ENCODE data around the gene SLC46A2. TPM values are rescaled to one million over a fixed set of nuclear protein-coding genes. Genes with fewer than 3 reads are reported as not detected.
A peak's percentile ranks its signal among the peaks of the same experiment; 100 is the strongest.

The SLC46A2 gene
- total and polyA plus RNA-seq, 2 experiments from 2014 or later = 0.11 TPM; not detected in 1

DNA sequence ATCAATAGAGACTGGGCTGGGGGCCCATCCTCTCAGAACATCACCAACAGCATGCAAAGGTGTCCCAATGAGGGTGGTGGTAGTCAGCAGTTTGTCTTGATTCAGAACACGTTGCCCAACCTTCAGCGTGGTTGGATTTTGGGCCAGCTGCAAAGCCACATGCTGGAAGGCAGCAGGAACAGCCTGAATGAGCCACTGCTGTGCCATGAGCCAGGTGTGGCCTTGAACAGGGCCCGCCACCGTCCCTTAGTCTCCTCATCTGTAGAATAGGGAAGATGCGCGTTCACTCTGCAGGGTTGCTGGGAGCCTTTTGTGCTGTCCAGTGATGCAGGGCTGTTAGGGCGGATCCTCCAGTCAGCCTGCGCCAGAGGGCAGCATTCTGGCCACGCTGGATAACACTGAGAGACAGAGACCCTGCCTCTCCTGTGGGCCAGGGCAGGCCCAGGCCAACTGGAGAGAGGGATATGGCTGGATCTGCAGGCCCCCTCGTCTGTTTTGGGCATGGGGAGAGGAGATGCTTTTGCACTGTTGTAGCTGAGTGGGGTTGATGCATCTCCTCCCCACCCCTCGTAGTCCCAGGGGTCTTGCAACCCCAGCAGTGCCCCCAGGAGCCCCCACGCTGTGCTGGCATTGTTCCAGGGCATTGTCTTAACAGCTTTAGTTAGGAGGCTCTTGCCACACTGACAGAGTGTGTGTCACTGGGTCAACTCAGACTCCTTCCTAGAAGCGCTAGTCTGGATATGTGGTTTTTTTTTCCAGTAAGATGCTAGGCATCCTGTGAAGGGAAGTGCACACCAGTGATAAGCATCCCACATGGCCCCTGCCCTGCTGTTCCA, 42.1 kb downstream of the SLC46A2 start:
- Histone ChIP-seq H3K4me3 (no peak overlapping the region), H3K4me1 (ENCODE audit: insufficient read depth) (peaks cover 35% of the 10 kb centered on the region), H3K27me3 (ENCODE audit: insufficient read depth) (no peaks in the 10 kb centered on the region), H3K79me2 (replicated peaks; ENCODE audit: insufficient read depth) (no peaks in the 10 kb centered on the region), H3K4me2 (no peak overlapping the region; the same call in 1 of the 2 replicates), H2AFZ (no peak overlapping the region), H3K27ac (ENCODE audit: low read depth) (no peak overlapping the region), H3K36me3 (ENCODE audit: insufficient read depth) (no peaks in the 10 kb centered on the region), H4K20me1 (replicated peaks; ENCODE audit: insufficient read depth) (no peaks in the 10 kb centered on the region; the same call in 1 of the 2 replicates), H3F3A (replicated peaks; ENCODE audit: low read depth) (0 out of 2 replicates have a peak, but pooled peaks cover 4% of the 10 kb centered on the region), H3K9me2 (ENCODE audit: insufficient read depth) (no peaks in the 10 kb centered on the region)
- no peak for TF ChIP-seq CREB1 (CRISPR knock-in tag; IDR thresholded peaks at IDR 0.05; ENCODE audit: low read depth)
- TF ChIP-seq, protein P1, sequence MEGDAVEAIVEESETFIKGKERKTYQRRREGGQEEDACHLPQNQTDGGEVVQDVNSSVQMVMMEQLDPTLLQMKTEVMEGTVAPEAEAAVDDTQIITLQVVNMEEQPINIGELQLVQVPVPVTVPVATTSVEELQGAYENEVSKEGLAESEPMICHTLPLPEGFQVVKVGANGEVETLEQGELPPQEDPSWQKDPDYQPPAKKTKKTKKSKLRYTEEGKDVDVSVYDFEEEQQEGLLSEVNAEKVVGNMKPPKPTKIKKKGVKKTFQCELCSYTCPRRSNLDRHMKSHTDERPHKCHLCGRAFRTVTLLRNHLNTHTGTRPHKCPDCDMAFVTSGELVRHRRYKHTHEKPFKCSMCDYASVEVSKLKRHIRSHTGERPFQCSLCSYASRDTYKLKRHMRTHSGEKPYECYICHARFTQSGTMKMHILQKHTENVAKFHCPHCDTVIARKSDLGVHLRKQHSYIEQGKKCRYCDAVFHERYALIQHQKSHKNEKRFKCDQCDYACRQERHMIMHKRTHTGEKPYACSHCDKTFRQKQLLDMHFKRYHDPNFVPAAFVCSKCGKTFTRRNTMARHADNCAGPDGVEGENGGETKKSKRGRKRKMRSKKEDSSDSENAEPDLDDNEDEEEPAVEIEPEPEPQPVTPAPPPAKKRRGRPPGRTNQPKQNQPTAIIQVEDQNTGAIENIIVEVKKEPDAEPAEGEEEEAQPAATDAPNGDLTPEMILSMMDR (conservative IDR thresholded peaks at IDR 0.05; ENCODE audit: low read depth in 2 of 2) = peak in 1 of 2 experiments; percentile 33; a peak in 1 of 4 replicates
- TF ChIP-seq EZH2 (IDR thresholded peaks at IDR 0.05; ENCODE audit: low read depth, unreplicated experiment) = no peak
- TF ChIP-seq ZNF331 (CRISPR knock-in tag; IDR thresholded peaks at IDR 0.05; ENCODE audit: low read depth) = no peak
- H3K27ac Mint-ChIP-seq = no peak overlapping the region
- no peak overlapping the region for H3K4me3 Mint-ChIP-seq
- ATAC-seq (peak; percentile 76), DNase-seq (ENCODE audit: low spot score) (peak; percentile 30)
- peaks cover 2% of the 10 kb centered on the region; the same call in 1 of the 3 replicates for H3K36me3 Mint-ChIP-seq (ENCODE audit: low read depth)
- peaks cover 3% of the 10 kb centered on the region for H3K27me3 Mint-ChIP-seq (ENCODE audit: insufficient read depth, low read depth, poor library complexity)
- no peaks in the 10 kb centered on the region for H3K9me3 Mint-ChIP-seq
- peaks cover 54% of the 10 kb centered on the region for H3K4me1 Mint-ChIP-seq

DNA sequence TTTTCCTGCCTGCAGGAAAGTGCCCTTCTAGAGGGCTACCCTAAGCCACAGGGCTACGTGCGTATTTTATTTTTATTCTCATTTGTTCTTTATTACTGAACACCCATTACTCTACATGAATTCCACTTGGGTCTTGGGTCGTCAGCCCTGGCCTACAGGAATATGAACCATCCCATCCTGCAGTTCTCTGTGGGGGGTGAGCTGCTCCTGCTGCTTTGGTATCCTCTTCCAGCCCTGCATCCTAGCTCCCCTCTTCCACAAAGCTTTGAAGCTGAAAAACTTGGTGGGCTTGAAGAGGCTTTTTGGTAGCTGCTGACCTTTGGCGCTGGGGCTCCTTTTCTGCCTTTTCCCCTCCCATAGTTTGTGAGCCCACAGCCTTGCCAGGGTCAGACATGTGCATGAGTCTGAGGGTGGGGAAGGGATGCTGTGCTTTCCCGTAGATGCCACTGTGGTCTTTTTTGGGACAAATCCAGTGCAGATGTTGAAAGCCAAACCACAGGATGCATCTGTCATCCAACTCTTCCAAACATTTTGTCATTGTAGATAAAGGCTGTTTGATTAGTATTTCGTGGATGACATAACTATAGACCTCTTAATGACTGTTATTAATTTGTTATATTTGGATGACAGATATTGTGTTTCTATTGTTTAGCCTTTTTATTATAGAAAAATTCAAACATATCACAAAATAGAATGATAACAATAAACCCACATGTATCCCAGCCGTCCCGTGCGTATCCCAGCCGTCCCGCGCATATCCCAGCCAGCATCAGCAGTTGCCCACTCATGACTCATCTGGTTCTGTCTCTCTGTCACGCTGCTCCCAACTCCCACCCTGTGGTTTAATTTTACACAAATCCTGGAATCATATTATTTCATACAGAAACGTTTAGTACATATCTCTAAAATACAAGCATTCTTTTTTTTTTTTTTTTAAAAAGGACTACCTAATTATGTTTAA, 43.9 kb downstream of the SLC46A2 start:
- Histone ChIP-seq H2AFZ (no peak overlapping the region), H3F3A (replicated peaks; ENCODE audit: low read depth) (0 out of 2 replicates have a peak, but pooled peaks cover 4% of the 10 kb centered on the region), H4K20me1 (replicated peaks; ENCODE audit: insufficient read depth) (no peaks in the 10 kb centered on the region; the same call in 1 of the 2 replicates), H3K27ac (ENCODE audit: low read depth) (no peak overlapping the region), H3K4me3 (no peak overlapping the region; the same call in 1 of the 2 replicates), H3K4me2 (peak overlapping the region; percentile 45), H3K9me2 (ENCODE audit: insufficient read depth) (no peaks in the 10 kb centered on the region), H3K27me3 (ENCODE audit: insufficient read depth) (no peaks in the 10 kb centered on the region), H3K36me3 (ENCODE audit: insufficient read depth) (no peaks in the 10 kb centered on the region), H3K79me2 (replicated peaks; ENCODE audit: insufficient read depth) (no peaks in the 10 kb centered on the region), H3K4me1 (ENCODE audit: insufficient read depth) (peaks cover 35% of the 10 kb centered on the region)
- no peak overlapping the region for H3K4me3 Mint-ChIP-seq
- peak; percentile 35 for ATAC-seq
- peaks cover 2% of the 10 kb centered on the region; the same call in 1 of the 3 replicates for H3K36me3 Mint-ChIP-seq (ENCODE audit: low read depth)
- H3K27ac Mint-ChIP-seq = no peak overlapping the region
- DNase-seq (ENCODE audit: low spot score) = peak; percentile 60
- peaks cover 47% of the 10 kb centered on the region for H3K4me1 Mint-ChIP-seq
- no peaks in the 10 kb centered on the region for H3K9me3 Mint-ChIP-seq
- peaks cover 5% of the 10 kb centered on the region for H3K27me3 Mint-ChIP-seq (ENCODE audit: insufficient read depth, low read depth, poor library complexity)
- TF ChIP-seq, protein P2, sequence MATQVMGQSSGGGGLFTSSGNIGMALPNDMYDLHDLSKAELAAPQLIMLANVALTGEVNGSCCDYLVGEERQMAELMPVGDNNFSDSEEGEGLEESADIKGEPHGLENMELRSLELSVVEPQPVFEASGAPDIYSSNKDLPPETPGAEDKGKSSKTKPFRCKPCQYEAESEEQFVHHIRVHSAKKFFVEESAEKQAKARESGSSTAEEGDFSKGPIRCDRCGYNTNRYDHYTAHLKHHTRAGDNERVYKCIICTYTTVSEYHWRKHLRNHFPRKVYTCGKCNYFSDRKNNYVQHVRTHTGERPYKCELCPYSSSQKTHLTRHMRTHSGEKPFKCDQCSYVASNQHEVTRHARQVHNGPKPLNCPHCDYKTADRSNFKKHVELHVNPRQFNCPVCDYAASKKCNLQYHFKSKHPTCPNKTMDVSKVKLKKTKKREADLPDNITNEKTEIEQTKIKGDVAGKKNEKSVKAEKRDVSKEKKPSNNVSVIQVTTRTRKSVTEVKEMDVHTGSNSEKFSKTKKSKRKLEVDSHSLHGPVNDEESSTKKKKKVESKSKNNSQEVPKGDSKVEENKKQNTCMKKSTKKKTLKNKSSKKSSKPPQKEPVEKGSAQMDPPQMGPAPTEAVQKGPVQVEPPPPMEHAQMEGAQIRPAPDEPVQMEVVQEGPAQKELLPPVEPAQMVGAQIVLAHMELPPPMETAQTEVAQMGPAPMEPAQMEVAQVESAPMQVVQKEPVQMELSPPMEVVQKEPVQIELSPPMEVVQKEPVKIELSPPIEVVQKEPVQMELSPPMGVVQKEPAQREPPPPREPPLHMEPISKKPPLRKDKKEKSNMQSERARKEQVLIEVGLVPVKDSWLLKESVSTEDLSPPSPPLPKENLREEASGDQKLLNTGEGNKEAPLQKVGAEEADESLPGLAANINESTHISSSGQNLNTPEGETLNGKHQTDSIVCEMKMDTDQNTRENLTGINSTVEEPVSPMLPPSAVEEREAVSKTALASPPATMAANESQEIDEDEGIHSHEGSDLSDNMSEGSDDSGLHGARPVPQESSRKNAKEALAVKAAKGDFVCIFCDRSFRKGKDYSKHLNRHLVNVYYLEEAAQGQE (IDR thresholded peaks at IDR 0.05; ENCODE audit: unreplicated experiment) = no peak
- TF ChIP-seq, protein P3, sequence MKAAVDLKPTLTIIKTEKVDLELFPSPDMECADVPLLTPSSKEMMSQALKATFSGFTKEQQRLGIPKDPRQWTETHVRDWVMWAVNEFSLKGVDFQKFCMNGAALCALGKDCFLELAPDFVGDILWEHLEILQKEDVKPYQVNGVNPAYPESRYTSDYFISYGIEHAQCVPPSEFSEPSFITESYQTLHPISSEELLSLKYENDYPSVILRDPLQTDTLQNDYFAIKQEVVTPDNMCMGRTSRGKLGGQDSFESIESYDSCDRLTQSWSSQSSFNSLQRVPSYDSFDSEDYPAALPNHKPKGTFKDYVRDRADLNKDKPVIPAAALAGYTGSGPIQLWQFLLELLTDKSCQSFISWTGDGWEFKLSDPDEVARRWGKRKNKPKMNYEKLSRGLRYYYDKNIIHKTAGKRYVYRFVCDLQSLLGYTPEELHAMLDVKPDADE (IDR thresholded peaks at IDR 0.05) = no peak
- TF ChIP-seq JUNB (IDR thresholded peaks at IDR 0.05; ENCODE audit: unreplicated experiment) = no peak
- no peak for TF ChIP-seq CREB1 (CRISPR knock-in tag; IDR thresholded peaks at IDR 0.05; ENCODE audit: low read depth)
- TF ChIP-seq STAT1 (IDR thresholded peaks at IDR 0.05; ENCODE audit: unreplicated experiment) = no peak
